Measurements from ENCODE around the gene IL6R. TPM values are rescaled to one million over a fixed set of nuclear protein-coding genes. Genes with fewer than 3 reads are reported as not detected.

The IL6R gene
- total and polyA plus RNA-seq, 5 donors = 5.7 to 13.2 (median 11.6) TPM

DNA sequence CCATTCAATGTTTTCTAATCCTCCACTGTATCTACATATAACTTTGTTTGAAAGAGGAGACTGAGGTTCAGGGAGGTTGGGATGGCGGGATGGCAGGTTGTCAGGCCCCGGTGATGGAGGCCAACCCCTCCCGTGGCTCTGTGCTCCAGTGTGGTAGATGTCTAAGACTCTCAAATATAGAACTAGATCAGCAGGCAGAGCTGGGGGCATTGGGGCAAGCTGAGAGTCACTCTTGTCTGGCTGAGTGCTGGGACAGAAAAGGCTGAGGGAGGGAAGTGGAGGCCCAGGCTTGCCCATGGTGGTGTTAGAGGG, 1.7 kb downstream of the IL6R start:
- no peak for DNase-seq
- Histone ChIP-seq H3K27ac (ENCODE audit: low read length) (peak overlapping the region; percentile 95), H3K9me3 (ENCODE audit: control insufficient read depth, low read length) (no peaks in the 10 kb centered on the region), H3K4me1 (ENCODE audit: control insufficient read depth, insufficient read depth, low read length) (peaks cover 18% of the 10 kb centered on the region), H3K27me3 (ENCODE audit: control insufficient read depth, insufficient read depth) (no peaks in the 10 kb centered on the region), H3K4me3 (ENCODE audit: low read length) (peak overlapping the region; percentile 61)
- WGBS = 67% methylated on average over 3 of the region's 3 CpGs
- intact Hi-C loops (cut with DNase I) = loop anchor here in 1 of 4 donors (10.0 kb wide), 1 partner anchor 52 kb away; no protein-coding TSS in a partner anchor
- no peak for ATAC-seq

DNA sequence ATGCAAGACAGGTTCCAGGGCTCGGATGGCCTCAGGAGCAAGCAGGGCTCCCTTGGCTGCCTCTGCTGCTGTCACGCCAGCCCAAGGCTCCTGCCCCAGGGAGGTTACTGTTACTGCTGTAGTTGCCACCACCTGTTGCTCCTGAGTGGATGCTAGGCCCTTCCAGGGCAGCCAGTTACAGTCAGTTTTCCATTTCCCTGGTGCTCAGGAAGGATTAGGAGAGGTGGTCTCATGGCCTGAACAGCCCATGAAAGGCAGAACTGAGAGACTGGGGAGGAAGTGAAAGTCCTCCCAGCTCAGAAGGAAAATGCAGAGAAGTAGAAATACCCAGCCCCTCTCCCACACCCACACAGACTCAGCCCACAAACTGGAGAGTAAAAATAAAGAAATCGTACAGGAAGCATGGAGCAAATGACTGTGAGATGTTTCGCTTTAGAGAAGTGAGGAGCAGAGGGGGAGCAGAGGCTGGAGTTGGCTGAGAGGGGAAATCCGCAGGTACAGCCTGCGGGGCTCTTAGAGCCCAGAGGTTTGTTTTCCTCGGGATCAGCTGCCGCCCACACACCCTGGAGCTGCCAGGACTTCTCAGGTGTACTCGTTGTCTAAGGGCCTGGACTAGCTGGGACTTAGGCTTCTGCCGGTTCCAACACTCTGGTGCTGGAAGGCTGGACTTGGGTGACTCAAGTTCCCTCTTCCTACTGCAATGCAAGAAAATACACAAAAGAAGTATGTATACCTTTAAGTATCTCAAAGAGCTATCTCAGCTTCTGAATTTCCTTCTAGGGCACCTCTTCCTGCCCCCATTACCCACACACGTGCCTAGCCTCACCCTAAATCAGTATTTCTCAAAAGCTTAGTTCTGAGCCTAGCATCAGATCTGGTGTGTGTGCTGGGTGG, 2.3 kb downstream of the IL6R start:
- Histone ChIP-seq H3K4me3 (ENCODE audit: low read length) (peak overlapping the region; percentile 18), H3K9me3 (ENCODE audit: control insufficient read depth, low read length) (no peaks in the 10 kb centered on the region), H3K4me1 (ENCODE audit: control insufficient read depth, insufficient read depth, low read length) (peaks cover 18% of the 10 kb centered on the region), H3K27me3 (ENCODE audit: control insufficient read depth, insufficient read depth) (no peaks in the 10 kb centered on the region), H3K27ac (ENCODE audit: low read length) (peak overlapping the region; percentile 95)
- WGBS = 53% methylated on average over 11 of the region's 11 CpGs
- ATAC-seq (no peak), DNase-seq (no peak)
- intact Hi-C loops (cut with DNase I) = loop anchor here in 1 of 4 donors (10.0 kb wide), 1 partner anchor 53 kb away; no protein-coding TSS in a partner anchor

DNA sequence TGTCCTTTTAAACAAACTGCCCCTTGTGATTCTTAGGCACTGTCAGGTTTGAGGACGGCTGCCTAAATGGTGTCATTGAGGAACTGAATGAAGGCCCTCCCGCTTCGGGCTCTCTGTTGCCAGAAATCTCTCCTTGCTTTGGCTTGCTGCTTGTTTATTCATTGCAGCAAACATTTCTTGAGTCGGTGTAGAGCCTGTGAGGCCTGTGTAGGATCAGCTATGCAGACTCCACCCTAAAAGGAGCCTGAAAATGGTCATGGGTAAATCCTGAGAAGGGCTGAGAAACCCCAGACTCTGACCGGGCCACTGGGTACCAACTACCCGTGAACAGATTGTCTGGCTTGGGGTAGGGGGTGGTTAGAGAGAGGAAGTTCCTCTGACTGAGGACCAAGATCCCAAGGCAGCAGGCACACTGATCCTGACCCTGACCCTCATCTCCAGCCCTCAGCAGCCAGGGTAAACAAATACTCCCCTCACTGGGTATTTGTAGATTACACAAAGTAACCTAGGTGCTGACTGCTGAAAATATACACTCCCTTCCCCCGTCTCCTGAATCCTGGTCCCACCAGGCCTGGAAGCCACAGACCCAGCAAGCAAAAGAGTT, 3.1 kb downstream of the IL6R start:
- H3K9me3 ChIP-seq (ENCODE audit: control insufficient read depth, low read length) = no peaks in the 10 kb centered on the region
- ATAC-seq (no peak), DNase-seq (no peak)
- H3K27ac ChIP-seq (ENCODE audit: low read length) = peak overlapping the region; percentile 80
- H3K27me3 ChIP-seq (ENCODE audit: control insufficient read depth, insufficient read depth) = no peaks in the 10 kb centered on the region
- no peak overlapping the region for H3K4me3 ChIP-seq (ENCODE audit: low read length)
- WGBS = 39% methylated on average over 7 of the region's 7 CpGs
- H3K4me1 ChIP-seq (ENCODE audit: control insufficient read depth, insufficient read depth, low read length) = peaks cover 18% of the 10 kb centered on the region
- intact Hi-C loops (cut with DNase I) = loop anchor here in 1 of 4 donors (10.0 kb wide), 1 partner anchor 53 kb away; no protein-coding TSS in a partner anchor

DNA sequence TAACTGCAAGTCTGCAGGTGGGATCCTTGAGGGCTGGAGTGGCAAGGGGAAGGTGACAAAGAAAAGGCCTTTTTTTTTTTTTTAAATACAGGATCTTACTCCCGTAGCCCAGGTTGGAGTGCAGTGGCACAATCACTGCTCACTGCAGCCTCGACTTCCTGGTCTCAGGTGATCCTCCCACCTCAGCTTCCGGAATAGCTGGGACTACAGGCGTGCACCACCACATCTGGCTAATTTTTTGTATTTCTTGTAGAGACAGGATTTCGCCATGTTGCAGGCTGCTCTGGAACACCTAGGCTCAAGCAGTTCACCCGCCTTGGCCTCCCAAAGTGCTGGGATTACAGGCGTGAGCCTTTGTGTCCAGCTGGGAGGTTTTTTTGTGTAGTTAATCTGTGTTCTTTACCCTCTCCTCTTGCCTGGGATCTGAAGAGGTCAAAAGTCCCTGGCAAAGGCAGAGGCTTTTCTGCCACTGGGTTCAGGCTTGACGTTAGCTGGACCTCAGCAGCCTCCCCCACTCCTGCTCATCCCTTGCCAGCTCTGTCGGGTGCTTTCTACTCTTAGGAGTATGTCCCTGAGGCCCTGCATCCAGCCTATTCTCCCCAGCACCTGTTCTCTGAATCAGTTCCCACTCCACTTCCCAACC, 5.2 kb downstream of the IL6R start:
- intact Hi-C loops (cut with DNase I) = no loop called here
- H3K27me3 ChIP-seq (ENCODE audit: control insufficient read depth, insufficient read depth) = no peaks in the 10 kb centered on the region
- 76% methylated on average over 9 of the region's 9 CpGs for WGBS
- ATAC-seq (no peak), DNase-seq (no peak)
- H3K27ac ChIP-seq (ENCODE audit: low read length) = no peak overlapping the region
- no peak overlapping the region for H3K4me3 ChIP-seq (ENCODE audit: low read length)
- peaks cover 27% of the 10 kb centered on the region for H3K4me1 ChIP-seq (ENCODE audit: control insufficient read depth, insufficient read depth, low read length)
- H3K9me3 ChIP-seq (ENCODE audit: control insufficient read depth, low read length) = no peaks in the 10 kb centered on the region

DNA sequence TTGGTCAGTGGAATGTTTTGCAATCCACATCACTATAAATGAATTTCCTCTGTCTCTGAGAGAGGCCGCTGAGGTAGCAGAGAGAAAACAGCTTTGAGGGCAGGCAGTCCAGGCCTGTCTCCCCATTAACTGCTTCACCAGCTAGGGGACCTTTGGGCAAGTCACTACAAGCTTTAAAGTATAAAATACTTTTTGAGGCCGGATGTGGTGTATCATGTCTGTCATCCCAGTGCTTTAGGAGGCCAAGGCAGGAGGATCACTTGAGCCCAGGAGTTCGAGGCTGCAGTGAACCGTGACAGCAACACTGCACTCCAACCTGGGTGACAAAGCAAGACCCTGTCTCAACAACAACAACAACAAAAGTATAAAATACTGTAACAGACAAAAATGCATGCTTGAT, 6.4 kb downstream of the IL6R start:
- intact Hi-C loops (cut with DNase I) = no loop called here
- Histone ChIP-seq H3K4me1 (ENCODE audit: control insufficient read depth, insufficient read depth, low read length) (peaks cover 27% of the 10 kb centered on the region), H3K9me3 (ENCODE audit: control insufficient read depth, low read length) (no peaks in the 10 kb centered on the region), H3K27ac (ENCODE audit: low read length) (no peak overlapping the region), H3K27me3 (ENCODE audit: control insufficient read depth, insufficient read depth) (no peaks in the 10 kb centered on the region), H3K4me3 (ENCODE audit: low read length) (no peak overlapping the region)
- WGBS = 91% methylated on average over 4 of the region's 4 CpGs
- no peak for DNase-seq
- ATAC-seq = no peak

DNA sequence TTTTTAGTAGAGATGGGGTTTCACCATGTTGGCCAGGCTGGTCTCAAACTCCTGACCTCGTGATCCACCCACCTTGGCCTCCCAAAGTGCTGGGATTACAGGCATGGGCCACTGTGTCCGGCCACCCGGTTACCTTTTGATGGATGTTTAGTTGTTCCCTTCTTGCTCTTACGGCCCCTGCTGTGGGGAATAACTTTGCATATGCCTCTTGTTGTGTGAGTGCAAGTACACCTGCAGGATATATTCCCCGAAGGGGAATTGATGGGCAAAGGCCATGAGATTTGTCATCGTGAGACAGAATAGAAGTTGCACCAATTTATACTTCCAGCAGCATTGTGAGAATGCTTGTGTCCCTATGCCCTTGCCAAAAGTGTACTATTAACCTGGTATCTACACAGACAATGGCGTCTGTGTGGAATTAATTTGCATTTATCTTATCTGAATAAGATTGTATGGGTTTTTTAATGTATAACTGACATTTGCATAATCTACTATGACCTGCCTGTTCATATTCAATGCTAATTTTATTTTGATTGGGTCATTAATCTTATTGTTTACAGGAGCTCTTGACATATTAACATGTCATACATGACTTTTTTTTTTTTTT, 8.1 kb downstream of the IL6R start:
- Histone ChIP-seq H3K4me1 (ENCODE audit: control insufficient read depth, insufficient read depth, low read length) (peaks cover 22% of the 10 kb centered on the region), H3K27me3 (ENCODE audit: control insufficient read depth, insufficient read depth) (no peaks in the 10 kb centered on the region), H3K27ac (ENCODE audit: low read length) (no peak overlapping the region), H3K4me3 (ENCODE audit: low read length) (no peak overlapping the region), H3K9me3 (ENCODE audit: control insufficient read depth, low read length) (no peaks in the 10 kb centered on the region)
- no peak for ATAC-seq
- DNase-seq = no peak
- WGBS = 88% methylated on average over 7 of the region's 7 CpGs
- intact Hi-C loops (cut with DNase I) = no loop called here

DNA sequence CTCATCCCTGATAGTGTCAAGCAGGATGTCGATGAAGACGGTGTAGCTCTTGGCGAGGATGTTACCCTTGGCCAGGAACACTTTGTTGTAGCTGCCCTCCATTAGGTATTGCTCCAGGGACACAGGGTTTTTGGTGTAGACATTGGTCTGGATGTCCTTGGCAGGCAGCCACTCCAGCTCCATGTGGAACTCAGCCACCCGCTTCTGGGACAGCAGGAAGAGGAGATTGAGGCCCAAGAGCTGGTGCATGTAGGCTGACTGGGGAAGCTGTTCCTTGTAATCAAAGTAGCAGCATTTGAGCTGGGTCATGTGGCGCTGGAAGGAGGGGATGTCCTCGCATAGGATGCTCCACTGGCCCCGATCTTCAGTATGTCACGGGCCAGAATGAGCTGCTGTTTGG, 9.5 kb downstream of the IL6R start:
- intact Hi-C loops (cut with DNase I) = no loop called here
- Histone ChIP-seq H3K27ac (ENCODE audit: low read length) (peak overlapping the region; percentile 55), H3K4me3 (ENCODE audit: low read length) (no peak overlapping the region), H3K9me3 (ENCODE audit: control insufficient read depth, low read length) (no peaks in the 10 kb centered on the region), H3K4me1 (ENCODE audit: control insufficient read depth, insufficient read depth, low read length) (peaks cover 31% of the 10 kb centered on the region), H3K27me3 (ENCODE audit: control insufficient read depth, insufficient read depth) (no peaks in the 10 kb centered on the region)
- ATAC-seq (peak; percentile 15 to 50), DNase-seq (peak; percentile 75 to 91 (median 88))
- 63% methylated on average over 8 of the region's 8 CpGs for WGBS

DNA sequence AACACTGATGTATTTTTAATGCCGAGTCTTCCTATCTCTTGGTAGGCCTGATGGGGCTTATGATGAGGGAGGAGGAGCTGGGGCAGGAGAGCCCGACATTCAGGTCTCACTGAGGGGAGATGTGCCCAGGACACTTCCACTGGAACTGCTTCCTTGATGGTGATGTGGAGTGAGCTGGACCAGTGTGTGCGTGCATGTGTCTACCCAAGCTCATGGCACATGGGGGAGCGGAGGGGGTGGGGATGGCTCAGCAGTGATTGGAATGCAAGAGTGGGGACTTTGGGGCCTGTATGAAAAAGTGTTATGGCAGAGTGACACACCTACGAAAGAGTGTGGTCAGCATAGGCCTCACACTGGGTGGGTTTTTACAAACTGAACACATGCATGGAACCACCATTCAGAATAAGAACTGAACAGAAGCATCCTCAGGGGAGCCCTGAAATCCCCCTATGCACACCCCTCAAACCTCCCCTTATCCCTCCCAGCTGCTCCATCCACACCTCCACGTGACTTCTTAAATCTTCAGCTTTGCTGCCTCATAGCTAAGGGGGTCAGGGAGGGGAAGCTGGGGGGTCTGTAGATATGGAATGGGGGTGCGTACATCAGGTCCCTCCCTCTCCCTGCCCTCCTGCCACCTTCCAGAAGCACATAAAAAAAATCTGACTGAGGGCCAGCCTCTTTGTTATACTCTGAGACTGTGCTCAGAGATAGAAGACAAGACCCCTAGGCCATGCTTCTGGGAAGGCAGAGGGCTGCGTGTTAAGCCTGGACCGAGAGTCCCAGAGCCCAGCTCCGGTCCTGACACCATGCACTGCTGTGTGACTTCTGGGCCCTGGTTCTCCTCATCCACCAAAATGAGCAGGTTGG, 11.6 kb downstream of the IL6R start:
- Histone ChIP-seq H3K4me3 (ENCODE audit: low read length) (no peak overlapping the region), H3K4me1 (ENCODE audit: control insufficient read depth, insufficient read depth, low read length) (peaks cover 44% of the 10 kb centered on the region), H3K9me3 (ENCODE audit: control insufficient read depth, low read length) (no peaks in the 10 kb centered on the region), H3K27ac (ENCODE audit: low read length) (no peak overlapping the region), H3K27me3 (ENCODE audit: control insufficient read depth, insufficient read depth) (no peaks in the 10 kb centered on the region)
- ATAC-seq = no peak
- no peak for DNase-seq
- intact Hi-C loops (cut with DNase I) = no loop called here
- WGBS = 92% methylated on average over 10 of the region's 10 CpGs

DNA sequence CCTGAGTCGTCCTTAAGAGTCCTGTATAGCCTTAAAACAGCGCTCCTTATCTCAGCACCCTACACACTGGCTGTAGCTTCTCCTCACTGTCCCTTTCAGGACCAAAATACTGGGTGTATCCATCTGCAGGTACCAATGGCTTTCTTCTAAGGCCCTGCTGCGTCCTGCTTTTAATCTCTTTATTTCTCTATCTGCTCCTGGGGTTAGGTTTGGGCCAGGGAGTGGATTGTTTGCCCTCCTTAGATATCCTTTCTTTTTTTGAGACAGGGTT, 12.1 kb downstream of the IL6R start:
- Histone ChIP-seq H3K4me3 (ENCODE audit: low read length) (no peak overlapping the region), H3K27me3 (ENCODE audit: control insufficient read depth, insufficient read depth) (no peaks in the 10 kb centered on the region), H3K27ac (ENCODE audit: low read length) (no peak overlapping the region), H3K9me3 (ENCODE audit: control insufficient read depth, low read length) (no peaks in the 10 kb centered on the region), H3K4me1 (ENCODE audit: control insufficient read depth, insufficient read depth, low read length) (peaks cover 44% of the 10 kb centered on the region)
- intact Hi-C loops (cut with DNase I) = no loop called here
- DNase-seq (no peak), ATAC-seq (no peak)
- WGBS = 89% methylated on average over 3 of the region's 3 CpGs

DNA sequence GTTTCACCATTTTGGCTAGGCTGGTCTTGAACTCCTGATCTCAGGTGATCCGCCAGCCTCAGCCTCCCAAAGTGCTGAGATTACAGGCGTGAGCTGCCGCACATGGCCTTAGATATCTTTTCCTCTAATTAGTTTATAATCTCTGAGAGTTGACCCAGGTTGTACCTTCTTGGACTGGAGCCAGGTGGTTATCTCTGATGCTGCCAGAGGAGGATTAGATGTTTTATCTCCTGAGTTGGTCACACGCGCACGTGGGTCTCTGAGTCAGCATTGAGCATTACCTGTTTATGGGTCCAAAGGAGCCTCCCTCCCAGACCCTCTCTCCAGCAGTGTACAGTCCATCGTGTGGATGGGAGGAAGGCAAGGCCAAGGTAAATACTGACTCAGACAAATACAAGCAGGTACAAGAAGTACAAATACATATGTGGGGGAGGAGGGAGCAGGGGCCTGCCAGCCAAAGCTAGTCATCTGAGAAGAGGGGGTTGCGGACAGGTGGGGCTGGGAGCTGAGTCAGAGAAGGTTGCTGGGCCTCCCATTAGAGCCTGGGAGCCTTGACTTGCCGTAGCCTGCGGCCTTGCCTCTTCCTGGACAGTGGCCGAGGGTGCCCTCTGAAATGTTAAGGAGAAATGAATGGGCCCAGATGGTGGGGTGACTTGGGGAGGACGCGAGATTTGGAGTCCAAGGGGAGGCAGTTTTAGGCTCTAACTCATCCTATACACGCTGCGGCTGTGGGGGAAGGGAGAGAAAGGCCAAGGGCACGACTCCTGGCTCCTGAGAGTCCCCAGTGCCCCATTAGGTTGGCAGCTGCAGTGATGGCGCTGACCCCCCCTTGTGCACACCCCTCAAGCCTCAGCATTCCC, 13.1 kb downstream of the IL6R start:
- WGBS = 72% methylated on average over 17 of the region's 17 CpGs
- H3K4me3 ChIP-seq (ENCODE audit: low read length) = no peak overlapping the region

More for the DNA sequence above, 13.1 kb downstream of the IL6R start:
- Histone ChIP-seq H3K27ac (ENCODE audit: low read length) (peak overlapping the region; percentile 99), H3K9me3 (ENCODE audit: control insufficient read depth, low read length) (no peaks in the 10 kb centered on the region), H3K4me1 (ENCODE audit: control insufficient read depth, insufficient read depth, low read length) (peaks cover 47% of the 10 kb centered on the region), H3K27me3 (ENCODE audit: control insufficient read depth, insufficient read depth) (no peaks in the 10 kb centered on the region)
- DNase-seq = peak in 1 of 3 donors; percentile 64
- intact Hi-C loops (cut with DNase I) = no loop called here
- ATAC-seq = peak; percentile 6 to 12

All from right cardiac atrium (tissue), 5 donors.